Stimulated activated naive CD8-positive, alpha-beta T cell treated with anti-CD3 and anti-CD28 coated beads, Interleukin-15, Interleukin-2, amounts not matched to agents 100 ng/mL and 50 ng/mL, for 24 hours (primary cell): ENCODE measurements around the gene MBD3L1.

Source experiments
- H3K27ac Mint-ChIP-seq: one replicate; pipeline ENCODE4 v1.8.0; 2021; ENCODE audit warnings: mild to moderate bottlenecking, mixed read lengths
- H3K27me3 Mint-ChIP-seq: one replicate; pipeline ENCODE4 v1.8.0; 2021; ENCODE audit warnings: mixed read lengths
- H3K36me3 Mint-ChIP-seq: one replicate; pipeline ENCODE4 v1.8.0; 2021; ENCODE audit warnings: low read depth, mixed read lengths
- H3K4me1 Mint-ChIP-seq: one replicate; pipeline ENCODE4 v1.8.0; 2021; ENCODE audit warnings: low read depth, mixed read lengths
- H3K4me3 Mint-ChIP-seq: one replicate; pipeline ENCODE4 v1.8.0; 2021; ENCODE audit warnings: mild to moderate bottlenecking, mixed read lengths
- H3K9me3 Mint-ChIP-seq: one replicate; pipeline ENCODE4 v1.8.0; 2021; ENCODE audit warnings: mixed read lengths

MBD3L1 gene

DNA sequence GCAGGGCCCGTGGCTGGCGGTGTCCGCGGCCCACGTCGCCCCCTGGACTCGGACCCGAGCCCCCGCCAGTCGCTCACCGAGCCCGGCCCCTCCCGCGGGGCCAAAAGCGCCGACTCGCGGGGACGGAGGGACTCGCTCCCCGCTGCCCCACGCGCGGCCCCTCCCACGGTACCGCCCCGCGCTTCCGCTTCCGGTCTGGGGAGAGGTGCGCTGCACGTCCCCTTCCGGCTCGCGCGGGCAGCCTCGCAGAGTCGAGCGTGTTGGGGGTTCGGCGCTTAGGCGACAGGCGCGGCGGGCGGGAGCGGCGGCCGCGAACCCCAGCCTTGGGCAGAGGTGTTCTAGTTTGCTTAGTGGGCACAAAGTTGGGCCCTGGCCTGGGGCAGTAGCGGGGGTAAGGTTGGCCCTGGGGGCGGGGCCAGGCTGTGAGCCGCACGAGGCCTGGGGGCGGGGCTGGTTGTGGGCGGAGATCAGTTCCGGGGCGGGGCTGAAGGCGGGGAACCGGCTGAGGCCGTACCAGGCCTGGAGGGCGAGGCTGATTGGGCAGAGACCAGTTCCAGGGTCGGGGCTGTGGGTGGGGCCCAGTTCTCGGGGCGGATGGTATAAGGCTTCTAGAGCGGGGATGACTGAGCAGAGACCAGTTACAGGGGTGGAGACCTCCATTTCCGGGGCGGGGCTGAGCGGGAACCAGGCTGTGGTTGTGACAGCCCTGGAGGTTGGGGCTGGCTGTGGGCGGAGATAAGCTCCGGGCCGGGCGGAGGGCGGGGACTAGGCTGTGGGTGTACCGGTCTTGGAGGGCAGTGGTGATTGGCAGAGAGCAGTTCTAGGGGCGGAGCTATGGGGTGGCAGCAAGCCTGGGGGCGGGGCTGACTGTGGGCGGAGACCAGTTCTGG lies at the start of gene MBD3L1, which contains the start of gene ZNF558:
MBD3L1 (plus strand) TSS at position 246 of the 890 bp plus-strand sequence. CDS start 10,302 bp downstream, outside the sequence.
ZNF558 (minus strand) TSS at position 173 of the 890 bp plus-strand sequence. CDS start 9,645 bp downstream, outside the sequence.
- Mint-ChIP-seq H3K9me3 (peaks cover 4% of the 10 kb centered on the region), H3K27me3 (no peaks in the 10 kb centered on the region), H3K36me3 (peaks cover 21% of the 10 kb centered on the region), H3K4me3 (peak within 1 kb of the TSS; percentile 87), H3K27ac (peak within 1 kb of the TSS; percentile 88), H3K4me1 (peaks cover 23% of the 10 kb centered on the region)

DNA sequence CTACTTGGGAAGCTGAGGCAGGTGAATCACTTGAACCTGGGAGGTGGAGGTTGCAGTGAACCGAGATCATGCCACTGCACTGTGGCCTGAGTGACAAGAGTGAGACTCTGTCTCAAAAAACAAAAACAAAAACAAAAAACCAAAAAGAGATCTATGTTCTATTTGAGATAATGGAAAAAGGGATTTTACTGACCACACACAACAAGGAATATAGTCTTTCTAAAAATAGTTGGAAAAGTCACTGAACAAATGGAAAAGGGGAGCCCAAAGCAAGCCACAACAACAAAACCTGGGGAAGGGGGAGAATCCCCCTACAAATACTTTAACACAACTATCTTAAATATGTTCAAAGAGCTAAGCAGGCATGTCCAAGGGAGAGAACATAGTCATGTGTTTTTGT lies 37.4 kb upstream of the MBD3L1 start:
- no peak overlapping the region for H3K27ac Mint-ChIP-seq
- peaks cover 6% of the 10 kb centered on the region for H3K9me3 Mint-ChIP-seq
- no peak overlapping the region for H3K4me3 Mint-ChIP-seq
- no peaks in the 10 kb centered on the region for H3K36me3 Mint-ChIP-seq
- H3K4me1 Mint-ChIP-seq = no peaks in the 10 kb centered on the region
- no peaks in the 10 kb centered on the region for H3K27me3 Mint-ChIP-seq

DNA sequence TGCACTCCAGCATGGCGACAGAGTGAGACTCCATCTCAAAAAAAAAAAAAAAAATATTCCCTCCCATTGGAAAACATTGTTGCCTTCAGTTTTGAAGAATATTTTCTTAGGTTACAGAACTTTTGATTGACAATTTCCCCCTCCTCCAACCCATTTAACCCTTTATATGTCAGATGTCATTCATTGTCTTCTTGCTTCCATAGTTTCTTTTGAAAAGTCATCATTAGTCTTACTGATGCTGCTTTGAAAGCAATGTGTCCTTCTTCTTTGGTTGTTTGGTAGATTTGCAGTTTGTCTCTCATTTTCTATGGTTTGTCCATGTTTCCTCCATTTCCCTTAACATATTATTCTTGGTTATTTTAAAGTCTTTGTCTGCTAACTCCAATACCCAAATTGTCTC lies 25.5 kb upstream of the MBD3L1 start:
- Mint-ChIP-seq H3K4me3 (no peak overlapping the region), H3K27ac (no peak overlapping the region), H3K9me3 (peaks cover 54% of the 10 kb centered on the region), H3K36me3 (peaks cover 79% of the 10 kb centered on the region), H3K27me3 (no peaks in the 10 kb centered on the region), H3K4me1 (no peaks in the 10 kb centered on the region)

DNA sequence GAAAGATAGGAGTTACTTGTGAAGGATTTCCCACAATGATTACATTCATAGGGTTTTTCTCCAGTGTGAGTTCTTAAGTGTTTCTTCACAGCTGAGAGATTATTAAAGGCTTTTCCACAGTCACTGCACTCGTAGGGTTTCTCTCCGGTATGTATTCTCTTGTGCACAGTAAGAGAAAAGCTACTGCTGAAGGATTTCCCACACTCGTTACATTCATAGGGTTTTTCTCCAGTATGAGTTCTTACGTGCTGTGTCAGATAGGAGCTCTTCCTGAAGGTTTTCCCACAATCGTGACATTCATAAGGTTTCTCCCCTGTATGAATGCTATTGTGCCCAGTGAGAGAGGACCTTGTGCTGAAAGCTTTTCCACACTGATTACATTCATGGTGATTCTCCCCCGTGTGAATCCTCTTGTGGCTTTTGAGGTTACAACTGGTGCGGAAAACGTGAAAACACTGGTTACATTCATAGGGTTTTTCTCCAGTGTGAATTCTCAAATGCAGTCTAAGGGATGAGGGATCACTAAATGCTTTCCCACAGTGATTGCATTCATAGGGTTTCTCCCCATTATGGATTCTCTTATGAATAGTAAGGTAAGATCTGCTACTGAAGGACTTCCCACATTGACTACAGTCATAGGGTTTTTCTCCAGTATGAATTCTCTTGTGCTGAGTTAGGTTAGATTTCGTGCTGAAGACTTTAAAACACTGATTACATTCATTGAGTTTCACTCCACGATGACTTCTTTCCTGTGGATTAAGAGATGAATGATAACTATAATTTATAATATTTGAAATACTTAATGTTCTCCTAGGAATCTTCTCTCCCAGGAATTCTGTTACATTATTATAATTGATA lies 20.6 kb upstream of the MBD3L1 start:
- H3K4me1 Mint-ChIP-seq = no peaks in the 10 kb centered on the region
- no peak overlapping the region for H3K27ac Mint-ChIP-seq
- peaks cover 99% of the 10 kb centered on the region for H3K36me3 Mint-ChIP-seq
- H3K4me3 Mint-ChIP-seq = no peak overlapping the region
- no peaks in the 10 kb centered on the region for H3K27me3 Mint-ChIP-seq
- peaks cover 77% of the 10 kb centered on the region for H3K9me3 Mint-ChIP-seq

DNA sequence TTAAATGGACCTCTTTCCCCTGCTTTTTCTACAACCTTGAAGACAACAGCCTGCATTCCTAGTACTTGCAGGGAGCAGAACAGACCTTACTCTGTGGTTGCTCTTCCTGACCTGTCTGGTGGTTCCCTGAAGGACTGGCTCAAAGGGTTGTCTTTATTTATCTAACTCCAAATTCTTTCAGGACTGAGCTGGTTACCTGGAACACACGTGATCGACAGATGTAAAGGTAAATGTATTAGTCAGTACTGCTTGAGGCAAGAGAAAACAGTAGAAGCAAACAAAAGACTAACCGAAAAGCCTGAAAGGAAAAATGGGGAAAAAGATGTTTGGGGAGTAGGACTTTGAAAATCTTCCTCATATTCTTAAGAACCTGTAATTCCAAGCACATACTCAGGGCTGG lies 18.0 kb upstream of the MBD3L1 start:
- H3K27ac Mint-ChIP-seq = no peak overlapping the region
- H3K4me3 Mint-ChIP-seq = no peak overlapping the region
- H3K27me3 Mint-ChIP-seq = no peaks in the 10 kb centered on the region
- no peaks in the 10 kb centered on the region for H3K4me1 Mint-ChIP-seq
- peaks cover 82% of the 10 kb centered on the region for H3K9me3 Mint-ChIP-seq
- H3K36me3 Mint-ChIP-seq = peaks cover 100% of the 10 kb centered on the region

DNA sequence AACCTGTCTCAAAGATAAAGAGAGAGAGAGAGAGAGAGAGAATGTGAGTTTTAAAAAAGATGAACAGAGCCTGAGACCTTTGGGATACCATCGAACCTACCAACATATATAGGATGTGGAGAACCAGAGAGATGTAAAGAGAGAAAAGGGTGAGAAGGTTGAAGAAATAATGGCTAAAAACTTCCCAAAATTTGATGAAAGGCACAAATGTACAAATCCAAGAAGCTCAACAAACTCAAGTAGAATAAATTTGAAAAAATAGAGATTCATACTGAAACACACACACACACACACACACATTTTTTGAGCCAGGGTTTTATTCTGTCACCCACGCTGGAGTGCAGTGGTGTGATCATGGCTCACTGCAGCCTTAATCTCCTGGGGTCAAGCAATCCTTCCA lies 16.4 kb upstream of the MBD3L1 start:
- Mint-ChIP-seq H3K4me1 (no peaks in the 10 kb centered on the region), H3K4me3 (no peak overlapping the region), H3K9me3 (peaks cover 76% of the 10 kb centered on the region), H3K27me3 (no peaks in the 10 kb centered on the region), H3K27ac (no peak overlapping the region), H3K36me3 (peaks cover 100% of the 10 kb centered on the region)

DNA sequence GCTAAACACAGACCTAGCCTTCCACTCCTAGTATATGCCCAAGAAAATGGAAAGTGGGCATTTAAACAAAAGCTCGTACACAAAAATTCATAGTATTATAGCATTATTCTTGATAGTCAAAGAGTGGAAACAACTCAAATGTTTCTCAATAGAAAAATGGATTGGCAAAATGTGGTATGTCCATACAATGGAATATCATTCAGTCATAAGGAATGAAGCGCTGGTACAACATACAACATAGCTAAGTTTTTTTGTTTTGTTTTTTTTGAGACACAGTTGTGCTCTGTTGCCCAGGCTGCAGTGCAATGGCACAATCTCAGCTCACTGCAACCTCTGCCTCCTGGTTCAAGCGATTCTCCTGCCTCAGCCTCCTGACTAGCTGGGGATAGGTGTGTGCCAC lies 11.9 kb upstream of the MBD3L1 start:
- Mint-ChIP-seq H3K4me1 (no peaks in the 10 kb centered on the region), H3K27ac (no peak overlapping the region), H3K9me3 (peaks cover 37% of the 10 kb centered on the region), H3K27me3 (no peaks in the 10 kb centered on the region), H3K36me3 (peaks cover 97% of the 10 kb centered on the region), H3K4me3 (no peak overlapping the region)

DNA sequence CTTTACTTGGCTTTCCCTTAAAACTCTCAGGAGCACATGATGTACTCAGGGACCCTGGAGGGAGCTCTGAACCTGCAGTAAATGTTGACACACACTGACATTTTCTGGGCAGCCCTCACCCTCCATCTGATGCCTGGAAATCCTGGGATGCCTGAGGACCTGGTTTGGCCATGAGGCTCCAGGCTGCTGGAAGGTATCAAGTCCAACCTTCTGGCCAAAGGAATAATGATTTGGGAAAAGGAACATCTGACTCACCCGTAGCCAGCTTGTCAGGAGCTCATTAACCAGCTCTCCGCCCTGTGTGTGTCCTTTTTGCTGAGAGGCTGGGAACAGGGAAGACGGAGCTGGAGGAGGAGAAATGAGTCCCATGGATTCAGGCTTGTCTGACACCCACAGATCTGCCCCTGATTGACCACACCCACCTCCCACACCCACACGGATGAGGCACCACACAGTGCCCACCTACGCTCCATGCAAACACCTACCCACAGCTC lies 10.4 kb upstream of the MBD3L1 start:
- Mint-ChIP-seq H3K4me1 (no peaks in the 10 kb centered on the region), H3K36me3 (peaks cover 89% of the 10 kb centered on the region), H3K27me3 (no peaks in the 10 kb centered on the region), H3K4me3 (no peak overlapping the region), H3K9me3 (peaks cover 23% of the 10 kb centered on the region), H3K27ac (no peak overlapping the region)

DNA sequence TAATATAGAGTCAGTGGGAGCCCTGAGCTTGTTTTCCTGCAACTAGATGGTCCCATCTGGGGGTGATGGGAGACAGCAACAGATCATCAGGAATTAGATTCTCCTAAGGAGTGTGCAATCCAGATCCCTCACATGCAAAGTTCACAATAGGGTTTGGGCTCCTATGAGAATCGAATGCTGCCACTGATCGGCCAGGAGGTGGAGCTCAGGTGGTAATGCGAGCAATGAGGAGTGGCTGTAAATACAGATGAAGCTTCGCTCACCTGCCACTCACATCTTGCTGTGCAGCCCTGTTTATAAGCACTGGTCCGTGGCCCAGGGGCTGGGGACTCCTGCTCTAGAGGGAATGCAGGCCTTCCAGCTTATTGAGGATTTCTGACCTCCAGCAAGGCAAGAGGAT lies 5.8 kb upstream of the MBD3L1 start:
- Mint-ChIP-seq H3K9me3 (no peaks in the 10 kb centered on the region), H3K27me3 (no peaks in the 10 kb centered on the region), H3K4me1 (peaks cover 14% of the 10 kb centered on the region), H3K27ac (no peak overlapping the region), H3K4me3 (no peak overlapping the region), H3K36me3 (peaks cover 70% of the 10 kb centered on the region)

DNA sequence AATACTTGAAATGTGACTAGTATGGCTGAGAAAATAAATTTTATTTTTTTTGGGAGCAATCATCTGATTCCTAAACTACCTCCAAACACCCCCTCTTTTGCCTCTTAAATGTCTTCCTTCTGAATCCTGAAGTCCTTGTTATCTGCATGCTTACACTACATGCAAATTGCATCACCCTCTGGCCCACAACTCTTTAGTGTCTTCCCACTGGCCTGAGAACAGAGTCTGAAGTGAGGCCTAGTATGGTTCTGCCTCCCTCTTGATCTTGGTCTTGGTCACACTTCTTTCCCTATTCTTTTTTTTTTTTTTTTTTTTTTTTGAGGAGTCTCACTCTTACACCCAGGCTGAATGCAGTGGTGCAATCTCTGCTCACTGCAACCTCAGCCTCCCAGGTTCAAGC lies 4.9 kb upstream of the MBD3L1 start:
- Mint-ChIP-seq H3K4me3 (no peak overlapping the region), H3K27ac (no peak overlapping the region), H3K36me3 (peaks cover 61% of the 10 kb centered on the region), H3K27me3 (no peaks in the 10 kb centered on the region), H3K4me1 (peaks cover 19% of the 10 kb centered on the region), H3K9me3 (no peaks in the 10 kb centered on the region)

DNA sequence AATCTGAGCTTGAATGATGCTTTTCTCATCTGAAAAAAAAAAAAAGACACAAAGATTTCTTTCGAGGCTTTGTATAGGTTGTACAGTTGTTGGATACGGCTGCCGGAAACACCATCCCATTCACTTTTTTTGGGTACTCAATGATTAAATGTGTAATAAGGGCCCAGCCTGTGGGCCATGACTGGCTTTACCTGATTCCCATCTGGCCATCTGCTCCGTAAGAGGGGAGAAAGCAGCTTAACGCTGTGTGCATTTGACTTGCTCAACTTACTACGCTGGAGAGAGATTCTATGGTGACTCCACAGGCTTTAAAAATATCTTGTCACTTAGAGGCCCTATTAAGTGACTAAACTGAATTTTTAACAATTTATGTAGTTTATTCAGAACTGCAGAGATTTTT lies 804 bp upstream of the MBD3L1 start:
- H3K4me3 Mint-ChIP-seq = peak overlapping the region; percentile 87
- H3K9me3 Mint-ChIP-seq = peaks cover 4% of the 10 kb centered on the region
- peak overlapping the region; percentile 85 for H3K27ac Mint-ChIP-seq
- H3K36me3 Mint-ChIP-seq = peaks cover 30% of the 10 kb centered on the region
- no peaks in the 10 kb centered on the region for H3K27me3 Mint-ChIP-seq
- H3K4me1 Mint-ChIP-seq = peaks cover 23% of the 10 kb centered on the region

DNA sequence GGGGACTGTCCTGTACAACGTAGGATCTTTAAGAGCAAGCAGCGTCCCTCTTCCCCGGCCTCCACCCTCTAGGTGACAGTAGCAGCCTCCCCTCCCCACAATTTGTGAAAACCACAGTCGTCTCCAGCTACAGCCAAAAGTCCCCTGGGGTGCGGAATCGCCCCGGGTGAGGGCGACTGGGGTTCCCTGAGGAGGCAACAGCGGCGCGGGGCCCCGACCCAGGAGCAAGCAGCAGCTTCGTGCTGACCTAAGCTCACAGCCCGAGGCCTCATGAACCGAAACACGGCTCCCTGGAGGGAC lies 395 bp upstream of the MBD3L1 start:
- H3K36me3 Mint-ChIP-seq = peaks cover 27% of the 10 kb centered on the region
- peaks cover 4% of the 10 kb centered on the region for H3K9me3 Mint-ChIP-seq
- H3K27ac Mint-ChIP-seq = peak overlapping the region; percentile 85
- peak overlapping the region; percentile 87 for H3K4me3 Mint-ChIP-seq
- peaks cover 23% of the 10 kb centered on the region for H3K4me1 Mint-ChIP-seq
- H3K27me3 Mint-ChIP-seq = no peaks in the 10 kb centered on the region

DNA sequence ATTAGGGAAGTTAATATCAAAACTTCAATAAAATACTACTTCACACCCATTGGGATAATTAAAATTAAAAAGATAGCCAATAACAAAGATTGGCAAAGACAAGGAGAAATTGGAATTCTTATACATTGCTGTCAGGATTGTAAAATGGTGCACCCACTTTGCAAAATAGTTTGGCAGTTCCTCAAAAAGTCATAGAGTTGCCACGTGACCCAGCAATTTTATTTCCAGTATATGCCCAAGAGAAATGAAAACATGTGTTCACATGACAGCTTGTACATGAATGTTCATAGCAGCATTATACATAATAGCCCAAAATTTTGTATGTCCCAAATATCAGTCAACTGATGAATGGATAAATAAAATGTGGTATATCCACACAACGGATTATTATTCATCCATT lies 3.3 kb downstream of the MBD3L1 start:
- Mint-ChIP-seq H3K4me3 (no peak overlapping the region), H3K36me3 (peaks cover 4% of the 10 kb centered on the region), H3K9me3 (peaks cover 4% of the 10 kb centered on the region), H3K4me1 (peaks cover 16% of the 10 kb centered on the region), H3K27me3 (peaks cover 12% of the 10 kb centered on the region), H3K27ac (no peak overlapping the region)

DNA sequence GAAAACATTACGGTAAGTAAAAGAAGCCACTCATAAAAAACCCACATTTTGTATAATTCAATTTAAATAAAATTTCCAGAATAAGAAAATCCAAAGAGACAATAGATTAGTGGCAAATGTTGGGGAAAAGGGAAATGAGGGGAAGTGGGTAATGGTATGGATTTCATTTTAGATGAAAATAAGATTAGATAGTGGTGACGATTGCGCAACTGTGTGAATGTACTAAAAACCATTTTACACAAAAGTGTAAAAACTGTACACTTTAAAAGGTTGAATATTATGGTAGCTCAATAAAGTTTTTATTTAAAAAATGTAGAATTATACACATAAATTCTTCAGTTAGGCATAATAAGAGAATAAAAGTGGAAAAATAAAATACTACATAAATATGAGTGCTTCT lies 3.7 kb downstream of the MBD3L1 start:
- H3K4me3 Mint-ChIP-seq = no peak overlapping the region

DNA sequence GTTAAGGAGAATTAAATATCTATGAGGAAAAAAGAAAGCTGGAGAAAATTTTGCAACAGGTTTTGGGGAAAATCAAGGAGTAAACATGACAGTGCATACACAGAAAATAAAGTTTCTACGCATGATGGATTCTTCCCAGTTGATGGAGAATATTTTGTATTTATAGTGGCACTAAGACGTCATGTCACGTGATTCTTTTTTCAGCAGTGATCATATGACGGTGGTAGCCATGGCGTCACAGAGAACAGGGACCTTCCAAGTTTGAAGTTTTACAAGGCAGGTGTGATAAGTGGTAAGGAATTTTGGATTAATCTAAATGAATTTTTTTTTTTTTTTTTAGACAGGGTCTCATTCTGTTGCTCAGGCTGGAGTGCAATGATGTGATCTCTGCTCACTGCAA lies 8.5 kb downstream of the MBD3L1 start:
- Mint-ChIP-seq H3K9me3 (no peaks in the 10 kb centered on the region), H3K36me3 (no peaks in the 10 kb centered on the region), H3K4me3 (no peak overlapping the region)

More for the DNA sequence above, 3.7 kb downstream of the MBD3L1 start:
- Mint-ChIP-seq H3K27me3 (peaks cover 15% of the 10 kb centered on the region), H3K9me3 (peaks cover 4% of the 10 kb centered on the region), H3K36me3 (peaks cover 3% of the 10 kb centered on the region), H3K4me1 (peaks cover 14% of the 10 kb centered on the region), H3K27ac (no peak overlapping the region)

More for the DNA sequence above, 8.5 kb downstream of the MBD3L1 start:
- peaks cover 25% of the 10 kb centered on the region for H3K27me3 Mint-ChIP-seq
- no peak overlapping the region for H3K27ac Mint-ChIP-seq
- no peaks in the 10 kb centered on the region for H3K4me1 Mint-ChIP-seq
